22Rv1 (cell line): ENCODE data around the gene PDCL2.

Source experiments
- ZFX ChIP-seq: fragments of 450-650 bp; IDR thresholded peaks from 2 replicates; pipeline ENCODE4 v1.6.1; 2017; ENCODE audit warnings: antibody characterized with exemption, borderline replicate concordance
- TF ChIP-seq, protein P1 (sequence below): fragments of 450-650 bp; IDR thresholded peaks from 2 replicates; pipeline ENCODE4 v1.5.1; 2017; ENCODE audit warnings: mild to moderate bottlenecking

DNA sequence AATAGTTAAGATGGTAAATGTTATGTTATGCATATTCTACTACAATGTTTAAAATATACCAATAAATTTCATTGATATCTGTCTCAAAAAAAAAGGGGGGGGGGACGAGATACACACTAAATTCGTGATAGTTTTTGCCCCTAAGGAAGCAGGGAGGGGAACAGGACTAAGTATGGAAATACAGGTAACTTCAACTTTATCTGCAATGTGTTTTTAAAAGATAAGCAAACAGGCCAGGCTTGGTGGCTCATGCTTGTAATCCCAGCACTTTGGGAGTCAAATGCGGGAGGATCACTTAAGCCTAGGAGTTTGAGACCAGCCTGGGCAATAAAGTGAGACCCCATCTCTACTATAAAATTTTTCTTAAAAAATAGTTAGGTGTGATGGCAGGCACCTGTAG is 31.9 kb downstream of the PDCL2 start:
- TF ChIP-seq, protein P1, sequence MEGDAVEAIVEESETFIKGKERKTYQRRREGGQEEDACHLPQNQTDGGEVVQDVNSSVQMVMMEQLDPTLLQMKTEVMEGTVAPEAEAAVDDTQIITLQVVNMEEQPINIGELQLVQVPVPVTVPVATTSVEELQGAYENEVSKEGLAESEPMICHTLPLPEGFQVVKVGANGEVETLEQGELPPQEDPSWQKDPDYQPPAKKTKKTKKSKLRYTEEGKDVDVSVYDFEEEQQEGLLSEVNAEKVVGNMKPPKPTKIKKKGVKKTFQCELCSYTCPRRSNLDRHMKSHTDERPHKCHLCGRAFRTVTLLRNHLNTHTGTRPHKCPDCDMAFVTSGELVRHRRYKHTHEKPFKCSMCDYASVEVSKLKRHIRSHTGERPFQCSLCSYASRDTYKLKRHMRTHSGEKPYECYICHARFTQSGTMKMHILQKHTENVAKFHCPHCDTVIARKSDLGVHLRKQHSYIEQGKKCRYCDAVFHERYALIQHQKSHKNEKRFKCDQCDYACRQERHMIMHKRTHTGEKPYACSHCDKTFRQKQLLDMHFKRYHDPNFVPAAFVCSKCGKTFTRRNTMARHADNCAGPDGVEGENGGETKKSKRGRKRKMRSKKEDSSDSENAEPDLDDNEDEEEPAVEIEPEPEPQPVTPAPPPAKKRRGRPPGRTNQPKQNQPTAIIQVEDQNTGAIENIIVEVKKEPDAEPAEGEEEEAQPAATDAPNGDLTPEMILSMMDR: no peak
- TF ChIP-seq ZFX: no peak
